Endothelial cell of umbilical vein (primary cell): Measurements from ENCODE around the gene APBB2. TPM values are rescaled to one million over a fixed set of nuclear protein-coding genes. Genes with fewer than 3 reads are reported as not detected.

Source experiments
- BruUV-seq: library from RNA; stranded (reverse); fragments of 400-500 nt; replicated peaks from 2 replicates; lab custom pipeline; 2021; lab: Mats Ljungman, UMichigan
- CTCF ChIA-PET: fragments of 300-600, 350-600 bp; sonication (Branson Sonifier 250); formaldehyde crosslinking; loops from one replicate; lab custom pipeline; 2021; ENCODE audit warnings: antibody characterized with exemption, inconsistent platforms; lab: Charles Lee
- POLR2A ChIA-PET: fragments of 300-600, 350-600 bp; sonication (Branson Sonifier 250); formaldehyde crosslinking; loops from one replicate; lab custom pipeline; 2021; ENCODE audit warnings: antibody characterized with exemption, inconsistent platforms; lab: Charles Lee
- DNase-seq: peaks from one replicate; pipeline ENCODE4 v3.0.0-alpha.2; 2011; ENCODE audit warnings: low read depth, low spot score
- FAIRE-seq: peaks from 2 replicates; lab custom pipeline; 2011; peaks lifted over from hg19 to GRCh38; lab: Jason Lieb, UNC
- H2AFZ ChIP-seq: 2 replicates; pipeline ENCODE4 v1.6.0; 2012; ENCODE audit warnings: low read depth, low read length, control low read depth, inconsistent platforms
- H3K27ac ChIP-seq: 2 replicates; pipeline ENCODE4 v1.5.1; 2011; ENCODE audit warnings: low read depth, mild to moderate bottlenecking, control low read depth, low read length, moderate library complexity; ENCODE audit not compliant: insufficient read depth
- H3K27me3 ChIP-seq, 2 experiments: 2 replicates each; pipeline versions ENCODE4 v1.6.0 to v1.6.1; 2011; ENCODE audit warnings: low read length in 2 of 2, mixed read lengths in 1 of 2; ENCODE audit not compliant: control insufficient read depth in 2 of 2, insufficient read depth in 2 of 2
- H3K36me3 ChIP-seq, 2 experiments: 2 replicates in 1 of 2; 3 replicates in 1 of 2; pipeline ENCODE4 v1.5.1; 2011; ENCODE audit warnings: low read length in 2 of 2, mild to moderate bottlenecking in 1 of 2, moderate library complexity in 1 of 2; ENCODE audit not compliant: control insufficient read depth in 2 of 2, insufficient read depth in 2 of 2; ENCODE audit errors: extremely low read depth in 1 of 2
- H3K4me1 ChIP-seq: 3 replicates; pipeline ENCODE4 v1.5.1; 2011; ENCODE audit warnings: mild to moderate bottlenecking, low read length; ENCODE audit not compliant: control insufficient read depth, insufficient read depth; ENCODE audit errors: extremely low read depth
- H3K4me2 ChIP-seq: 2 replicates; pipeline ENCODE4 v1.6.1; 2011; ENCODE audit warnings: low read length, control low read depth, mixed read lengths; ENCODE audit not compliant: insufficient read depth
- H3K4me3 ChIP-seq, 3 experiments: fragments of 200-600 bp in 1 of 3; sonication (generic), shearing (Covaris generic) in 1 of 3; replicated peaks in 1 of 3; 2 replicates each; pipeline ENCODE4 v1.5.1; 2011 to 2016; ENCODE audit warnings: control low read depth in 3 of 3, low read length in 3 of 3, mild to moderate bottlenecking in 2 of 3, inconsistent platforms in 1 of 3, low read depth in 1 of 3, moderate library complexity in 1 of 3; ENCODE audit not compliant: insufficient read depth in 1 of 3
- H3K79me2 ChIP-seq: 2 replicates; pipeline ENCODE4 v1.6.0; 2012; ENCODE audit warnings: low read length, inconsistent platforms; ENCODE audit not compliant: control insufficient read depth, insufficient read depth
- H3K9ac ChIP-seq: replicated peaks from 2 replicates; pipeline ENCODE3; 2011; ENCODE audit warnings: low read length, control low read depth; ENCODE audit not compliant: insufficient read depth; ENCODE audit errors: extremely low read depth
- H3K9me1 ChIP-seq: replicated peaks from 3 replicates; pipeline ENCODE4 v1.6.0; 2011; ENCODE audit warnings: mild to moderate bottlenecking, low read length; ENCODE audit not compliant: control insufficient read depth, insufficient read depth; ENCODE audit errors: extremely low read depth
- H3K9me3 ChIP-seq: replicated peaks from 2 replicates; pipeline ENCODE4 v1.5.1; 2012; ENCODE audit warnings: low read length, inconsistent platforms; ENCODE audit not compliant: control insufficient read depth, insufficient read depth
- H4K20me1 ChIP-seq: replicated peaks from 2 replicates; pipeline ENCODE3; 2011; ENCODE audit warnings: mild to moderate bottlenecking, low read length; ENCODE audit not compliant: control insufficient read depth, insufficient read depth; ENCODE audit errors: extremely low read depth
- CTCF ChIP-seq, 2 donors: IDR thresholded peaks; 1 replicate in 1 of 2; 2 replicates in 1 of 2; pipeline ENCODE4 v1.5.1; 2011; ENCODE audit warnings: low read length in 2 of 2, mild to moderate bottlenecking in 2 of 2, moderate library complexity in 2 of 2, control low read depth in 1 of 2, inconsistent platforms in 1 of 2, low read depth in 1 of 2; ENCODE audit not compliant: insufficient read depth in 1 of 2; ENCODE audit errors: extremely low read depth in 1 of 2
- EZH2 ChIP-seq: IDR thresholded peaks from 2 replicates; pipeline ENCODE4 v1.6.1; 2012; ENCODE audit warnings: borderline replicate concordance, low read depth, mild to moderate bottlenecking, moderate library complexity, low read length, inconsistent platforms; ENCODE audit not compliant: severe bottlenecking
- FOS ChIP-seq: IDR thresholded peaks from 2 replicates; pipeline ENCODE4 v1.6.1; 2011; ENCODE audit warnings: mild to moderate bottlenecking, low read length, moderate library complexity, borderline replicate concordance; ENCODE audit not compliant: insufficient read depth
- GATA2 ChIP-seq: IDR thresholded peaks from 2 replicates; pipeline ENCODE4 v1.7.0; 2011; ENCODE audit warnings: low read depth, mild to moderate bottlenecking, moderate library complexity, mixed read lengths, low read length; ENCODE audit not compliant: insufficient read length, insufficient read depth
- JUN ChIP-seq: IDR thresholded peaks from 2 replicates; pipeline ENCODE4 v1.6.1; 2011; ENCODE audit warnings: borderline replicate concordance, low read depth; ENCODE audit not compliant: insufficient read length, insufficient read depth
- MAX ChIP-seq: IDR thresholded peaks from 2 replicates; pipeline ENCODE4 v1.6.1; 2011; ENCODE audit not compliant: insufficient read depth, insufficient read length
- MYC ChIP-seq: IDR thresholded peaks from one replicate; pipeline ENCODE4 v1.6.1; 2011; ENCODE audit warnings: mild to moderate bottlenecking, low read depth, low read length
- POLR2A ChIP-seq: IDR thresholded peaks from 2 replicates; pipeline ENCODE4 v1.6.1; 2012; ENCODE audit warnings: low read depth, mild to moderate bottlenecking, control low read depth, low read length
- POLR2AphosphoS5 ChIP-seq: IDR thresholded peaks from 2 replicates; pipeline ENCODE4 v1.6.1; 2012; ENCODE audit warnings: low read depth, mild to moderate bottlenecking, control low read depth, low read length, moderate library complexity; ENCODE audit not compliant: insufficient read depth
- dilution Hi-C: fragments of 300-500 bp; cut with MboI; formaldehyde crosslinking; loops from one replicate; pipeline ENCODE4 v1.15.0; 2019; ENCODE audit warnings: low sequenced_read_pairs; ENCODE audit not compliant: extremely low pct_ligation_motif_present
- intact Hi-C: fragments of 100-400 bp; cut with micrococcal nuclease; formaldehyde crosslinking; loops from one replicate; pipeline ENCODE4 v1.10.0; 2022
- polyA plus RNA-seq, 4 experiments: library from polyadenylated mRNA; depleted of rRNA in 3 of 4; stranded (reverse) in 3 of 4; unstranded in 1 of 4; fragments of >200 nt; gene quantifications; 2 replicates each; pipeline versions ENCODE4 v1.2.1 to v1.2.3, GENCODE V29; 2011 to 2012; ENCODE audit warnings: missing spikeins in 1 of 4
- total RNA-seq: library from RNA; stranded (reverse); gene quantifications from 2 replicates; pipeline ENCODE4 v1.2.3, GENCODE V29; 2021

The APBB2 gene
- total and polyA plus RNA-seq, 2 donors (not counting 3 experiments of a cell fraction or from before 2014, with no cell fraction given): 79.8 to 124 TPM

GRCh38 chr4:40828661-40829060 lies 385.7 kb downstream of the APBB2 start:
- H3K27me3 ChIP-seq: no peaks in the 10 kb centered on the region
- intact Hi-C loops (no loop called here), dilution Hi-C loops (no loop called here)
- H3K4me3 ChIP-seq: no peak overlapping the region
- H3K9me1 ChIP-seq: no peaks in the 10 kb centered on the region
- H3K4me2 ChIP-seq: no peak overlapping the region
- H3K36me3 ChIP-seq: peaks cover 14 to 28% of the 10 kb centered on the region in 2 experiments
- H4K20me1 ChIP-seq: no peaks in the 10 kb centered on the region
- CTCF ChIA-PET: interaction anchor here (1.1 kb wide), 1 partner anchor 13 kb away, joined by 3 read pairs; no protein-coding TSS in a partner anchor
- no TSS peak for BruUV-seq
- TF ChIP-seq EZH2: no peak
- no peak for TF ChIP-seq CTCF (IDR thresholded peaks at IDR 0.05; ENCODE audit: extremely low read depth in 1 of 2, insufficient read depth in 1 of 2, low read depth in 1 of 2, low read length in 2 of 2)
- no peak for TF ChIP-seq GATA2
- no peak for TF ChIP-seq JUN
- no peak for TF ChIP-seq FOS
- no peak for TF ChIP-seq POLR2AphosphoS5
- TF ChIP-seq MAX: no peak
- no peak for TF ChIP-seq MYC
- TF ChIP-seq POLR2A: no peak
- H3K27ac ChIP-seq: no peak overlapping the region
- no peaks in the 10 kb centered on the region for H3K79me2 ChIP-seq
- DNase-seq: no peak
- H3K9me3 ChIP-seq: no peaks in the 10 kb centered on the region
- POLR2A ChIA-PET: no interaction called here
- H2AFZ ChIP-seq: no peak overlapping the region
- no peak overlapping the region for H3K9ac ChIP-seq
- FAIRE-seq: no peak
- no peaks in the 10 kb centered on the region for H3K4me1 ChIP-seq
